Nephron (organoid): Measurements from ENCODE around the gene COQ10A.
"Not testable (repeated sequence)": the region's sequence is repeated elsewhere in the genome, so short reads cannot be mapped to it uniquely, and the experiment has no call there.

Experiments used
- H3K27ac Mint-ChIP-seq, 3 experiments: 2 replicates each; pipeline ENCODE4 v1.8.0; 2020; ENCODE audit warnings: mixed read lengths in 3 of 3, mild to moderate bottlenecking in 2 of 3, moderate library complexity in 1 of 3
- H3K27me3 Mint-ChIP-seq: 2 replicates; pipeline ENCODE4 v1.8.0; 2021; ENCODE audit warnings: low read depth, mild to moderate bottlenecking, moderate library complexity, mixed read lengths
- H3K36me3 Mint-ChIP-seq: 2 replicates; pipeline ENCODE4 v1.8.0; 2020; ENCODE audit warnings: low read depth, mixed read lengths
- H3K4me1 Mint-ChIP-seq: 2 replicates; pipeline ENCODE4 v1.8.0; 2020; ENCODE audit warnings: mixed read lengths
- H3K4me3 Mint-ChIP-seq, 3 experiments: 2 replicates each; pipeline ENCODE4 v1.8.0; 2020; ENCODE audit warnings: mild to moderate bottlenecking in 3 of 3, mixed read lengths in 3 of 3, moderate library complexity in 2 of 3
- H3K9me3 Mint-ChIP-seq: 2 replicates; pipeline ENCODE4 v1.8.0; 2020; ENCODE audit warnings: mixed read lengths
- CTCF ChIP-seq, 3 experiments: fragments of 200-600 bp; sonication (generic); IDR thresholded peaks; one replicate each; pipeline ENCODE4 v1.5.0; 2021; ENCODE audit warnings: antibody characterized with exemption in 3 of 3; ENCODE audit not compliant: unreplicated experiment in 3 of 3

COQ10A gene

GRCh38 chr12:56274299-56274698 lies 7.6 kb downstream of the COQ10A start:
- Mint-ChIP-seq H3K9me3 (no peaks in the 10 kb centered on the region), H3K36me3 (peaks cover 64% of the 10 kb centered on the region), H3K4me3 (no peak overlapping the region), H3K27ac (no peak overlapping the region), H3K4me1 (peaks cover 4% of the 10 kb centered on the region), H3K27me3 (no peaks in the 10 kb centered on the region)
- TF ChIP-seq CTCF (IDR thresholded peaks at IDR 0.05; ENCODE audit: unreplicated experiment in 3 of 3) = no peak

GRCh38 chr12:56278905-56279304 lies 12.2 kb downstream of the COQ10A start:
- TF ChIP-seq CTCF (IDR thresholded peaks at IDR 0.05; ENCODE audit: unreplicated experiment in 3 of 3) = no peak
- Mint-ChIP-seq H3K36me3 (peaks cover 62% of the 10 kb centered on the region), H3K27ac (no peak overlapping the region), H3K4me3 (no peak overlapping the region), H3K9me3 (no peaks in the 10 kb centered on the region), H3K4me1 (no peaks in the 10 kb centered on the region), H3K27me3 (no peaks in the 10 kb centered on the region)

- no peak overlapping the region for H3K4me3 Mint-ChIP-seq
Measured at GRCh38 chr12:56280849-56281248, 14.1 kb downstream of the COQ10A start.

GRCh38 chr12:56282030-56282429 lies 15.3 kb downstream of the COQ10A start:
- no peak overlapping the region for H3K27ac Mint-ChIP-seq
- TF ChIP-seq CTCF (IDR thresholded peaks at IDR 0.05; ENCODE audit: unreplicated experiment in 3 of 3) = no peak
- peaks cover 64% of the 10 kb centered on the region for H3K36me3 Mint-ChIP-seq
- no peaks in the 10 kb centered on the region for H3K4me1 Mint-ChIP-seq
- no peak overlapping the region for H3K4me3 Mint-ChIP-seq
- H3K27me3 Mint-ChIP-seq = no peaks in the 10 kb centered on the region
- H3K9me3 Mint-ChIP-seq = no peaks in the 10 kb centered on the region

More at GRCh38 chr12:56280849-56281248, 14.1 kb downstream of the COQ10A start:
- H3K27ac Mint-ChIP-seq = no peak overlapping the region
- H3K27me3 Mint-ChIP-seq = no peaks in the 10 kb centered on the region
- no peaks in the 10 kb centered on the region for H3K4me1 Mint-ChIP-seq
- no peak for TF ChIP-seq CTCF (IDR thresholded peaks at IDR 0.05; ENCODE audit: unreplicated experiment in 3 of 3)
- peaks cover 58% of the 10 kb centered on the region for H3K36me3 Mint-ChIP-seq
- no peaks in the 10 kb centered on the region for H3K9me3 Mint-ChIP-seq

GRCh38 chr12:56282579-56282978 lies 15.8 kb downstream of the COQ10A start:
- Mint-ChIP-seq H3K27me3 (no peaks in the 10 kb centered on the region), H3K27ac (no peak overlapping the region), H3K36me3 (peaks cover 63% of the 10 kb centered on the region), H3K4me1 (no peaks in the 10 kb centered on the region), H3K9me3 (no peaks in the 10 kb centered on the region), H3K4me3 (no peak overlapping the region)
- no peak for TF ChIP-seq CTCF (IDR thresholded peaks at IDR 0.05; ENCODE audit: unreplicated experiment in 3 of 3)

- not testable (repeated sequence) for H3K4me3 Mint-ChIP-seq, H3K27ac Mint-ChIP-seq, H3K27me3 Mint-ChIP-seq, H3K9me3 Mint-ChIP-seq, H3K4me1 Mint-ChIP-seq
- H3K36me3 Mint-ChIP-seq = peaks cover 53% of the 10 kb centered on the region
Measured at GRCh38 chr12:56284263-56284662, 17.5 kb downstream of the COQ10A start.
